Fibroblast of skin of back (primary cell): ENCODE data around the gene SF3B4. TPM values are rescaled to one million over a fixed set of nuclear protein-coding genes. Genes with fewer than 3 reads are reported as not detected.
"Not testable (repeated sequence)": the region's sequence is repeated elsewhere in the genome, so short reads cannot be mapped to it uniquely, and the experiment has no call there.

Experiments
- DNase-seq: peaks from one replicate; pipeline ENCODE4 v3.0.0-alpha.2; 2013
- polyA plus RNA-seq, 2 experiments: library from polyadenylated mRNA; unstranded; fragments of 120-200 nt; gene quantifications; one replicate each; pipeline ENCODE4 v1.2.1, GENCODE V29; 2013; ENCODE audit not compliant: insufficient read length in 2 of 2

SF3B4 gene
- polyA plus RNA-seq (2013, experiment 1 of 2; ENCODE audit: insufficient read length) = 93.5 TPM
- 48.1 TPM for polyA plus RNA-seq (2013, experiment 2 of 2; ENCODE audit: insufficient read length)

- peak; percentile 93 for DNase-seq
These were observed at the start of gene SF3B4 for GRCh38 chr1:149927563-149928400. Gene SF3B4, minus strand, starts transcription at chr1:149927803. Its CDS starts 44 bp downstream, at chr1:149927759.

GRCh38 chr1:149977345-149977744 lies 49.7 kb upstream of the SF3B4 start:
- no peak for DNase-seq

GRCh38 chr1:149972547-149972946 lies 44.9 kb upstream of the SF3B4 start:
- DNase-seq = no peak

GRCh38 chr1:149967646-149968045 lies 40.0 kb upstream of the SF3B4 start:
- DNase-seq = no peak

GRCh38 chr1:149967041-149967440 lies 39.4 kb upstream of the SF3B4 start:
- no peak for DNase-seq

GRCh38 chr1:149966405-149966804 lies 38.8 kb upstream of the SF3B4 start:
- DNase-seq = no peak

GRCh38 chr1:149965440-149965839 lies 37.8 kb upstream of the SF3B4 start:
- DNase-seq = no peak

- no peak for DNase-seq
These were observed 35.8 kb upstream of the SF3B4 start for GRCh38 chr1:149963358-149963757.

- DNase-seq = no peak
These were observed 35.1 kb upstream of the SF3B4 start for GRCh38 chr1:149962736-149963135.

- peak; percentile 74 for DNase-seq
These were observed 34.5 kb upstream of the SF3B4 start for GRCh38 chr1:149962039-149962647.

GRCh38 chr1:149957548-149957947 lies 29.9 kb upstream of the SF3B4 start:
- DNase-seq = not testable (repeated sequence)

- no peak for DNase-seq
These were observed 22.3 kb upstream of the SF3B4 start for GRCh38 chr1:149949911-149950310.

- no peak for DNase-seq
These were observed 17.6 kb upstream of the SF3B4 start for GRCh38 chr1:149945206-149945605.

GRCh38 chr1:149942885-149943284 lies 15.3 kb upstream of the SF3B4 start:
- DNase-seq = no peak

- peak; percentile 27 for DNase-seq
These were observed 14.6 kb upstream of the SF3B4 start for GRCh38 chr1:149942207-149942606.

GRCh38 chr1:149940427-149940826 lies 12.8 kb upstream of the SF3B4 start:
- no peak for DNase-seq

- not testable (repeated sequence) for DNase-seq
These were observed 11.0 kb upstream of the SF3B4 start for GRCh38 chr1:149938668-149939003.

GRCh38 chr1:149937759-149938158 lies 10.2 kb upstream of the SF3B4 start:
- no peak for DNase-seq

- peak; percentile 37 for DNase-seq
These were observed 9.5 kb upstream of the SF3B4 start for GRCh38 chr1:149936992-149937705.

GRCh38 chr1:149936170-149936991 lies 8.8 kb upstream of the SF3B4 start, which contains the start of gene MTMR11:
Gene MTMR11, minus strand, starts transcription at chr1:149936879. Its CDS starts 232 bp downstream, at chr1:149936647.
- peak; percentile 52 for DNase-seq

- no peak for DNase-seq
These were observed 6.8 kb upstream of the SF3B4 start for GRCh38 chr1:149934356-149934755.

GRCh38 chr1:149933208-149933607 lies 5.6 kb upstream of the SF3B4 start:
- DNase-seq = no peak
